Spinal cord (tissue), 10 donors: ENCODE data around the gene TBXAS1. TPM values are rescaled to one million over a fixed set of nuclear protein-coding genes. Genes with fewer than 3 reads are reported as not detected.
A peak's percentile ranks its signal among the peaks of the same experiment; 100 is the strongest.

Source experiments
- DNase-seq, 6 donors: peaks; one replicate each; pipeline versions ENCODE4 v3.0.0 to v3.0.0-alpha.2; 2013 to 2015; ENCODE audit warnings: low spot score in 6 of 6, low read depth in 4 of 6
- H3K27ac ChIP-seq: one replicate; pipeline ENCODE4 v1.5.1; 2013; ENCODE audit warnings: low read depth, low read length, control low read depth
- H3K27me3 ChIP-seq: one replicate; pipeline ENCODE4 v1.6.1; 2013; ENCODE audit warnings: low read length; ENCODE audit not compliant: control insufficient read depth, insufficient read depth
- H3K36me3 ChIP-seq: one replicate; pipeline ENCODE4 v1.6.1; 2013; ENCODE audit warnings: low read length; ENCODE audit not compliant: control insufficient read depth, insufficient read depth
- H3K4me1 ChIP-seq: one replicate; pipeline ENCODE4 v1.6.1; 2013; ENCODE audit warnings: low read length; ENCODE audit not compliant: control insufficient read depth, insufficient read depth
- H3K4me3 ChIP-seq: one replicate; pipeline ENCODE4 v1.5.1; 2013; ENCODE audit warnings: low read depth, low read length, control low read depth
- H3K9me3 ChIP-seq: one replicate; pipeline ENCODE4 v1.6.1; 2013; ENCODE audit warnings: low read length; ENCODE audit not compliant: control insufficient read depth, insufficient read depth
- WGBS: methylation state at CpG from one replicate; pipeline ENCODE4 v1.1.5; 2013; ENCODE audit warnings: missing lambda C conversion rate; ENCODE audit not compliant: insufficient coverage; 5-methylcytosine and 5-hydroxymethylcytosine counted together
- polyA plus RNA-seq, 2 donors: library from polyadenylated mRNA; unstranded; fragments of 120-200 nt; gene quantifications; one replicate each; pipeline ENCODE4 v1.2.1, GENCODE V29; 2013; ENCODE audit not compliant: insufficient read length in 2 of 2
- total RNA-seq, 2 donors: library from RNA; depleted of rRNA in 1 of 2; stranded (reverse); fragments of 120-200 nt in 1 of 2; fragments of >200 nt in 1 of 2; gene quantifications; one replicate each; pipeline versions ENCODE4 v1.2.3 to v1.2.4, GENCODE V29; 2013 to 2014
- donor health status: healthy.

TBXAS1 gene
- total and polyA plus RNA-seq, 4 donors = 8.1 to 11.9 (median 10.3) TPM

GRCh38 chr7:140060788-140061606, 231.9 kb downstream of the TBXAS1 start:
- Histone ChIP-seq H3K27ac (no peak overlapping the region), H3K4me1 (peaks cover 8% of the 10 kb centered on the region), H3K4me3 (no peak overlapping the region), H3K9me3 (peaks cover 1% of the 10 kb centered on the region), H3K36me3 (no peaks in the 10 kb centered on the region), H3K27me3 (peaks cover 8% of the 10 kb centered on the region)
- DNase-seq = peak in 1 of 6 donors; percentile 25
- 78% methylated on average over 10 of the region's 11 CpGs for WGBS

GRCh38 chr7:140061607-140061930, 232.5 kb downstream of the TBXAS1 start:
- Histone ChIP-seq H3K36me3 (no peaks in the 10 kb centered on the region), H3K27ac (no peak overlapping the region), H3K27me3 (peaks cover 8% of the 10 kb centered on the region), H3K4me1 (peaks cover 8% of the 10 kb centered on the region), H3K4me3 (no peak overlapping the region), H3K9me3 (peaks cover 2% of the 10 kb centered on the region)
- no peak for DNase-seq
- 100% methylated on average over 2 of the region's 2 CpGs for WGBS

GRCh38 chr7:140062118-140062527, 233.1 kb downstream of the TBXAS1 start:
- Histone ChIP-seq H3K27me3 (peaks cover 8% of the 10 kb centered on the region), H3K36me3 (no peaks in the 10 kb centered on the region), H3K4me1 (peaks cover 8% of the 10 kb centered on the region), H3K9me3 (peaks cover 6% of the 10 kb centered on the region), H3K27ac (no peak overlapping the region), H3K4me3 (peak overlapping the region; percentile 46)
- 8% methylated on average over 31 of the region's 32 CpGs for WGBS
- peak in 1 of 6 donors; percentile 11 for DNase-seq

GRCh38 chr7:140062528-140063299, 233.7 kb downstream of the TBXAS1 start, which contains the start of gene PARP12:
Gene PARP12 (minus strand): TSS chr7:140062951. CDS start chr7:140062847, 104 bp downstream.
- under 1% methylated on average over 106 of the region's 106 CpGs for WGBS
- H3K36me3 ChIP-seq = no peaks in the 10 kb centered on the region
- peaks cover 8% of the 10 kb centered on the region for H3K4me1 ChIP-seq
- peak within 1 kb of the TSS; percentile 57 for H3K4me3 ChIP-seq
- peaks cover 8% of the 10 kb centered on the region for H3K9me3 ChIP-seq
- H3K27me3 ChIP-seq = peaks cover 8% of the 10 kb centered on the region
- H3K27ac ChIP-seq = peak within 1 kb of the TSS; percentile 57
- peak in 5 of 6 donors; percentile 17 to 81 (median 30) for DNase-seq

GRCh38 chr7:140067052-140067451, 238.0 kb downstream of the TBXAS1 start:
- Histone ChIP-seq H3K4me1 (peaks cover 3% of the 10 kb centered on the region), H3K27me3 (peaks cover 8% of the 10 kb centered on the region), H3K27ac (no peak overlapping the region), H3K36me3 (no peaks in the 10 kb centered on the region), H3K4me3 (no peak overlapping the region), H3K9me3 (peaks cover 10% of the 10 kb centered on the region)
- no peak for DNase-seq
- no CpG with 5 or more reads among the region's 2 CpGs for WGBS

GRCh38 chr7:140068033-140068432, 239.0 kb downstream of the TBXAS1 start:
- no peaks in the 10 kb centered on the region for H3K36me3 ChIP-seq
- H3K4me3 ChIP-seq = no peak overlapping the region
- H3K27me3 ChIP-seq = peaks cover 6% of the 10 kb centered on the region
- H3K27ac ChIP-seq = no peak overlapping the region
- H3K9me3 ChIP-seq = peaks cover 10% of the 10 kb centered on the region
- WGBS = no CpG with 5 or more reads among the region's 2 CpGs
- DNase-seq = no peak
- H3K4me1 ChIP-seq = no peaks in the 10 kb centered on the region

GRCh38 chr7:140069298-140069949, 240.4 kb downstream of the TBXAS1 start:
- WGBS = 97% methylated on average over 3 of the region's 4 CpGs
- Histone ChIP-seq H3K36me3 (no peaks in the 10 kb centered on the region), H3K27ac (no peak overlapping the region), H3K4me3 (no peak overlapping the region), H3K4me1 (no peaks in the 10 kb centered on the region), H3K27me3 (no peaks in the 10 kb centered on the region), H3K9me3 (peaks cover 10% of the 10 kb centered on the region)
- DNase-seq = no peak

Other genes with a start within 250 kb of the TBXAS1 start
- 10 to 100 TPM; 52.6 to 54.1 TPM for gene HIPK2, start 51.3 kb upstream of the TBXAS1 start, total RNA-seq
- gene HIPK2, start 51.3 kb upstream of the TBXAS1 start, polyA plus RNA-seq = 100 to 1,000 TPM in 1 of 2 donors, 10 to 100 TPM in 1; 83.2 to 142 TPM
- 10 to 100 TPM; 16.3 to 17.5 TPM for gene PARP12, start 233.7 kb downstream of the TBXAS1 start, total RNA-seq
- 10 to 100 TPM; 10.5 to 18.6 TPM for gene PARP12, start 233.7 kb downstream of the TBXAS1 start, polyA plus RNA-seq